HepG2 (cell line): ENCODE data around the gene PDPK1. TPM values are rescaled to one million over a fixed set of nuclear protein-coding genes. Genes with fewer than 3 reads are reported as not detected.

ENCODE experiments used
- ARNTL ChIP-seq: sonication (generic); formaldehyde crosslinking; IDR thresholded peaks from 2 replicates; pipeline ENCODE4 v1.4.0; 2020; ENCODE audit warnings: mild to moderate bottlenecking, missing genetic modification reagents
- ATF7 ChIP-seq, 2 experiments: fragments of 450-650 bp in 1 of 2; sonication (generic) in 1 of 2; formaldehyde crosslinking in 1 of 2; IDR thresholded peaks; 2 replicates each; pipeline versions ENCODE4 v1.4.0 to v1.6.1; 2016 to 2020; ENCODE audit warnings: antibody characterized with exemption in 1 of 2, mild to moderate bottlenecking in 1 of 2, missing genetic modification reagents in 1 of 2
- FOSL2 ChIP-seq: sonication (generic); formaldehyde crosslinking; IDR thresholded peaks from 2 replicates; pipeline ENCODE4 v1.4.0; 2020; ENCODE audit warnings: missing genetic modification reagents
- NFATC3 ChIP-seq: sonication (generic); formaldehyde crosslinking; IDR thresholded peaks from 2 replicates; pipeline ENCODE4 v1.5.1; 2020; ENCODE audit warnings: mild to moderate bottlenecking, missing genetic modification reagents
- NKX3-1 ChIP-seq: sonication (generic); formaldehyde crosslinking; IDR thresholded peaks from 2 replicates; pipeline ENCODE4 v1.5.0; 2020; ENCODE audit warnings: missing genetic modification reagents
- NR2F6 ChIP-seq, 2 experiments: IDR thresholded peaks; 2 replicates each; pipeline ENCODE4 v1.6.1; 2016; ENCODE audit warnings: antibody characterized with exemption in 1 of 2, mild to moderate bottlenecking in 1 of 2
- RBM39 ChIP-seq: fragments of 200-400 bp; formaldehyde crosslinking; IDR thresholded peaks from one replicate; pipeline ENCODE4 v1.6.1; 2018; ENCODE audit warnings: antibody characterized with exemption, mild to moderate bottlenecking, low read depth, low read length; ENCODE audit not compliant: poor library complexity, severe bottlenecking
- SNRNP70 ChIP-seq: fragments of 200-400 bp; formaldehyde crosslinking; IDR thresholded peaks from 2 replicates; pipeline ENCODE4 v1.6.1; 2017; ENCODE audit warnings: mild to moderate bottlenecking, low read depth, low read length, moderate library complexity
- STAG1 ChIP-seq: sonication (generic); formaldehyde crosslinking; IDR thresholded peaks from 2 replicates; pipeline ENCODE4 v1.4.0; 2020; ENCODE audit warnings: missing genetic modification reagents
- U2AF2 ChIP-seq: fragments of 200-400 bp; formaldehyde crosslinking; IDR thresholded peaks from 2 replicates; pipeline ENCODE4 v1.6.1; 2017; ENCODE audit warnings: low read depth, mild to moderate bottlenecking, low read length
- ZNF263 ChIP-seq: sonication (generic); formaldehyde crosslinking; IDR thresholded peaks from 2 replicates; pipeline ENCODE4 v1.4.0; 2020; ENCODE audit warnings: missing genetic modification reagents
- polyA plus RNA-seq, 8 experiments: library from polyadenylated mRNA; depleted of rRNA in 3 of 8; stranded (reverse) in 7 of 8; unstranded in 1 of 8; fragments of >200 nt; fragmentation: Illumina TruSeq in 4 of 8; extraction: Trizol in 4 of 8; gene quantifications; 2 replicates each; pipeline versions ENCODE4 v1.2.1 to v1.2.3, GENCODE V29; 2011 to 2016; ENCODE audit warnings: low read depth in 4 of 8, missing spikeins in 1 of 8, mixed read lengths in 1 of 8; ENCODE audit not compliant: insufficient read depth in 1 of 8
- total RNA-seq, 5 experiments: library from RNA; depleted of rRNA; stranded (reverse); fragments of >200 nt; fragmentation: Illumina TruSeq; extraction: Trizol; gene quantifications; 2 replicates each; pipeline ENCODE4 v1.2.3, GENCODE V29; 2016; ENCODE audit warnings: low read depth in 1 of 5
- TF ChIP-seq, protein P1 (sequence below): sonication (generic); formaldehyde crosslinking; IDR thresholded peaks from 2 replicates; pipeline ENCODE4 v1.5.0; 2020; ENCODE audit warnings: missing genetic modification reagents
- TF ChIP-seq, protein P2 (sequence below): sonication (generic); formaldehyde crosslinking; IDR thresholded peaks from 2 replicates; pipeline ENCODE4 v1.4.0; 2020; ENCODE audit warnings: missing genetic modification reagents
- TF ChIP-seq, protein P3 (sequence below): sonication (generic); formaldehyde crosslinking; IDR thresholded peaks from 2 replicates; pipeline ENCODE4 v1.5.1; 2020; ENCODE audit warnings: mild to moderate bottlenecking, moderate library complexity, missing genetic modification reagents
- TF ChIP-seq, protein P4 (sequence below): sonication (generic); formaldehyde crosslinking; IDR thresholded peaks from 2 replicates; pipeline ENCODE4 v1.8.1; 2022; ENCODE audit warnings: mild to moderate bottlenecking, missing genetic modification reagents
- TF ChIP-seq, protein P5 (sequence below): IDR thresholded peaks from 2 replicates; pipeline ENCODE4 v1.6.1; 2016; ENCODE audit warnings: mild to moderate bottlenecking

The PDPK1 gene
- total and polyA plus RNA-seq, 2 of the 13 experiments (the other 11 are each of a cell fraction or from before 2014, with no cell fraction given) = 59.6 to 129 TPM

DNA sequence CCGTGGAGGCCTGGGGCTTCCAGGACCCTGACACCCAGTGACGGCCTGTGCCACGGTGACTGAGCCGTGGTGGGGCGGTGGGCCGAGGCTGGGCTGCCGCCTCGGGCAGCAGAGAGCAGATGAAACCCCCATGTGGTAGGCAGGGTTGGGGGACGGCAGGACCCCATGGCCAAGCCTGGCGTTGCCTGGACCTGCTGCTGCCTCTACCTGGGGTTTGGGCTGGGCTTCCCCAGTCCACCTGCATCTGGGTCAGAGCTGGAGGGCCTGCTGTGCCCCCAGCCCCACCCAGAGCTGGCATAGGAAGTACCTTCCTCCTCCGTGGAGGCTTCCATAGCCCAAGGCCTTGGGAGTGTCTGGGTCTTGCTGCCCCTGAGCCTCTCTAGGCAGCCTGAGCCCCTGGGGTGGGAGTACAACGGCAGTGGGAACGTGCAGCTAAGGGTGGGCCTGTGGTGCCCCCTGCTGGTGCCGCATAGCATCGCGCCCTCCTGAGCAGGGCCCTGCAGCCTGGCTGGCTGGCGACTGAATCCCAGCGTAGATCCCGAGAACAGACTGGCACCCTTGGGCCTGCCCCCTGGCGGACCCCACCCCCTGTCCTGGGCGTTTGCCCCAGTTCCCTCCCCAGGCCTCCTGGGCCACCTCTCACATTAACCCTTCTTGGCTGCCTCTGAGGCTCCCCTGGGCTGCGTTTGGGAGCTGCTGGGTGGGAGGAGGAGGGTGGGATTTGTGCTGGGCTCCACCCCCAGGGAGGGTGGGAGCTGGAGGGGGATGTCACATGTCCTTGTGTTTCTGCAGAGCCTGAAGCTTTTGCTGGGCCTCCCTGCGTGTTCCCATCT, 36.7 kb upstream of the PDPK1 start (continued):
- TF ChIP-seq ATF7 (IDR thresholded peaks at IDR 0.05) (no peak), ATF7 (CRISPR knock-in tag; IDR thresholded peaks at IDR 0.05) (no peak), NR2F6 (IDR thresholded peaks at IDR 0.05) (no peak), NR2F6 (CRISPR knock-in tag; IDR thresholded peaks at IDR 0.05) (peak; percentile 21; the same call in 1 of the 2 replicates), ARNTL (CRISPR knock-in tag) (no peak), ZNF263 (CRISPR knock-in tag) (no peak), NKX3-1 (CRISPR knock-in tag) (no peak), NFATC3 (CRISPR knock-in tag) (no peak), SNRNP70 (no peak), STAG1 (CRISPR knock-in tag) (peak; percentile 98), FOSL2 (CRISPR knock-in tag) (peak; percentile 20; the same call in 1 of the 2 replicates), U2AF2 (no peak), RBM39 (no peak)
- TF ChIP-seq, protein P1, sequence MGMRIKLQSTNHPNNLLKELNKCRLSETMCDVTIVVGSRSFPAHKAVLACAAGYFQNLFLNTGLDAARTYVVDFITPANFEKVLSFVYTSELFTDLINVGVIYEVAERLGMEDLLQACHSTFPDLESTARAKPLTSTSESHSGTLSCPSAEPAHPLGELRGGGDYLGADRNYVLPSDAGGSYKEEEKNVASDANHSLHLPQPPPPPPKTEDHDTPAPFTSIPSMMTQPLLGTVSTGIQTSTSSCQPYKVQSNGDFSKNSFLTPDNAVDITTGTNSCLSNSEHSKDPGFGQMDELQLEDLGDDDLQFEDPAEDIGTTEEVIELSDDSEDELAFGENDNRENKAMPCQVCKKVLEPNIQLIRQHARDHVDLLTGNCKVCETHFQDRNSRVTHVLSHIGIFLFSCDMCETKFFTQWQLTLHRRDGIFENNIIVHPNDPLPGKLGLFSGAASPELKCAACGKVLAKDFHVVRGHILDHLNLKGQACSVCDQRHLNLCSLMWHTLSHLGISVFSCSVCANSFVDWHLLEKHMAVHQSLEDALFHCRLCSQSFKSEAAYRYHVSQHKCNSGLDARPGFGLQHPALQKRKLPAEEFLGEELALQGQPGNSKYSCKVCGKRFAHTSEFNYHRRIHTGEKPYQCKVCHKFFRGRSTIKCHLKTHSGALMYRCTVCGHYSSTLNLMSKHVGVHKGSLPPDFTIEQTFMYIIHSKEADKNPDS = no peak
- TF ChIP-seq, protein P2, sequence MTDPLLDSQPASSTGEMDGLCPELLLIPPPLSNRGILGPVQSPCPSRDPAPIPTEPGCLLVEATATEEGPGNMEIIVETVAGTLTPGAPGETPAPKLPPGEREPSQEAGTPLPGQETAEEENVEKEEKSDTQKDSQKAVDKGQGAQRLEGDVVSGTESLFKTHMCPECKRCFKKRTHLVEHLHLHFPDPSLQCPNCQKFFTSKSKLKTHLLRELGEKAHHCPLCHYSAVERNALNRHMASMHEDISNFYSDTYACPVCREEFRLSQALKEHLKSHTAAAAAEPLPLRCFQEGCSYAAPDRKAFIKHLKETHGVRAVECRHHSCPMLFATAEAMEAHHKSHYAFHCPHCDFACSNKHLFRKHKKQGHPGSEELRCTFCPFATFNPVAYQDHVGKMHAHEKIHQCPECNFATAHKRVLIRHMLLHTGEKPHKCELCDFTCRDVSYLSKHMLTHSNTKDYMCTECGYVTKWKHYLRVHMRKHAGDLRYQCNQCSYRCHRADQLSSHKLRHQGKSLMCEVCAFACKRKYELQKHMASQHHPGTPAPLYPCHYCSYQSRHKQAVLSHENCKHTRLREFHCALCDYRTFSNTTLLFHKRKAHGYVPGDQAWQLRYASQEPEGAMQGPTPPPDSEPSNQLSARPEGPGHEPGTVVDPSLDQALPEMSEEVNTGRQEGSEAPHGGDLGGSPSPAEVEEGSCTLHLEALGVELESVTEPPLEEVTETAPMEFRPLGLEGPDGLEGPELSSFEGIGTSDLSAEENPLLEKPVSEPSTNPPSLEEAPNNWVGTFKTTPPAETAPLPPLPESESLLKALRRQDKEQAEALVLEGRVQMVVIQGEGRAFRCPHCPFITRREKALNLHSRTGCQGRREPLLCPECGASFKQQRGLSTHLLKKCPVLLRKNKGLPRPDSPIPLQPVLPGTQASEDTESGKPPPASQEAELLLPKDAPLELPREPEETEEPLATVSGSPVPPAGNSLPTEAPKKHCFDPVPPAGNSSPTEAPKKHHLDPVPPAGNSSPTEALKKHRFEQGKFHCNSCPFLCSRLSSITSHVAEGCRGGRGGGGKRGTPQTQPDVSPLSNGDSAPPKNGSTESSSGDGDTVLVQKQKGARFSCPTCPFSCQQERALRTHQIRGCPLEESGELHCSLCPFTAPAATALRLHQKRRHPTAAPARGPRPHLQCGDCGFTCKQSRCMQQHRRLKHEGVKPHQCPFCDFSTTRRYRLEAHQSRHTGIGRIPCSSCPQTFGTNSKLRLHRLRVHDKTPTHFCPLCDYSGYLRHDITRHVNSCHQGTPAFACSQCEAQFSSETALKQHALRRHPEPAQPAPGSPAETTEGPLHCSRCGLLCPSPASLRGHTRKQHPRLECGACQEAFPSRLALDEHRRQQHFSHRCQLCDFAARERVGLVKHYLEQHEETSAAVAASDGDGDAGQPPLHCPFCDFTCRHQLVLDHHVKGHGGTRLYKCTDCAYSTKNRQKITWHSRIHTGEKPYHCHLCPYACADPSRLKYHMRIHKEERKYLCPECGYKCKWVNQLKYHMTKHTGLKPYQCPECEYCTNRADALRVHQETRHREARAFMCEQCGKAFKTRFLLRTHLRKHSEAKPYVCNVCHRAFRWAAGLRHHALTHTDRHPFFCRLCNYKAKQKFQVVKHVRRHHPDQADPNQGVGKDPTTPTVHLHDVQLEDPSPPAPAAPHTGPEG (CRISPR knock-in tag) = no peak
- TF ChIP-seq, protein P3, sequence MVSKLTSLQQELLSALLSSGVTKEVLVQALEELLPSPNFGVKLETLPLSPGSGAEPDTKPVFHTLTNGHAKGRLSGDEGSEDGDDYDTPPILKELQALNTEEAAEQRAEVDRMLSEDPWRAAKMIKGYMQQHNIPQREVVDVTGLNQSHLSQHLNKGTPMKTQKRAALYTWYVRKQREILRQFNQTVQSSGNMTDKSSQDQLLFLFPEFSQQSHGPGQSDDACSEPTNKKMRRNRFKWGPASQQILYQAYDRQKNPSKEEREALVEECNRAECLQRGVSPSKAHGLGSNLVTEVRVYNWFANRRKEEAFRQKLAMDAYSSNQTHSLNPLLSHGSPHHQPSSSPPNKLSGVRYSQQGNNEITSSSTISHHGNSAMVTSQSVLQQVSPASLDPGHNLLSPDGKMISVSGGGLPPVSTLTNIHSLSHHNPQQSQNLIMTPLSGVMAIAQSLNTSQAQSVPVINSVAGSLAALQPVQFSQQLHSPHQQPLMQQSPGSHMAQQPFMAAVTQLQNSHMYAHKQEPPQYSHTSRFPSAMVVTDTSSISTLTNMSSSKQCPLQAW (CRISPR knock-in tag) = 0 out of 2 replicates have a peak, but pooled peaks have one; percentile 48
- TF ChIP-seq, protein P4, sequence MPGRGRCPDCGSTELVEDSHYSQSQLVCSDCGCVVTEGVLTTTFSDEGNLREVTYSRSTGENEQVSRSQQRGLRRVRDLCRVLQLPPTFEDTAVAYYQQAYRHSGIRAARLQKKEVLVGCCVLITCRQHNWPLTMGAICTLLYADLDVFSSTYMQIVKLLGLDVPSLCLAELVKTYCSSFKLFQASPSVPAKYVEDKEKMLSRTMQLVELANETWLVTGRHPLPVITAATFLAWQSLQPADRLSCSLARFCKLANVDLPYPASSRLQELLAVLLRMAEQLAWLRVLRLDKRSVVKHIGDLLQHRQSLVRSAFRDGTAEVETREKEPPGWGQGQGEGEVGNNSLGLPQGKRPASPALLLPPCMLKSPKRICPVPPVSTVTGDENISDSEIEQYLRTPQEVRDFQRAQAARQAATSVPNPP = no peak
- TF ChIP-seq, protein P5, sequence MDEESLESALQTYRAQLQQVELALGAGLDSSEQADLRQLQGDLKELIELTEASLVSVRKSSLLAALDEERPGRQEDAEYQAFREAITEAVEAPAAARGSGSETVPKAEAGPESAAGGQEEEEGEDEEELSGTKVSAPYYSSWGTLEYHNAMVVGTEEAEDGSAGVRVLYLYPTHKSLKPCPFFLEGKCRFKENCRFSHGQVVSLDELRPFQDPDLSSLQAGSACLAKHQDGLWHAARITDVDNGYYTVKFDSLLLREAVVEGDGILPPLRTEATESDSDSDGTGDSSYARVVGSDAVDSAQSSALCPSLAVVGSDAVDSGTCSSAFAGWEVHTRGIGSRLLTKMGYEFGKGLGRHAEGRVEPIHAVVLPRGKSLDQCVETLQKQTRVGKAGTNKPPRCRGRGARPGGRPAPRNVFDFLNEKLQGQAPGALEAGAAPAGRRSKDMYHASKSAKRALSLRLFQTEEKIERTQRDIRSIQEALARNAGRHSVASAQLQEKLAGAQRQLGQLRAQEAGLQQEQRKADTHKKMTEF (CRISPR knock-in tag) = 0 out of 2 replicates have a peak, but pooled peaks have one; percentile 38
